ENCODE measurements around the gene TOR2A.

The TOR2A gene

GRCh38 chr9:127770583-127770904, 35.5 kb upstream of the TOR2A start:
- Histone ChIP-seq H3K79me2 (ENCODE audit: low read length) (peaks cover 31% of the 10 kb centered on the region), H3K36me3 (replicated peaks; ENCODE audit: low read depth, low read length) (peaks cover 66% of the 10 kb centered on the region), H3K27ac (ENCODE audit: low read length) (peak overlapping the region; percentile 21; the same call in 1 of the 2 replicates)

DNA sequence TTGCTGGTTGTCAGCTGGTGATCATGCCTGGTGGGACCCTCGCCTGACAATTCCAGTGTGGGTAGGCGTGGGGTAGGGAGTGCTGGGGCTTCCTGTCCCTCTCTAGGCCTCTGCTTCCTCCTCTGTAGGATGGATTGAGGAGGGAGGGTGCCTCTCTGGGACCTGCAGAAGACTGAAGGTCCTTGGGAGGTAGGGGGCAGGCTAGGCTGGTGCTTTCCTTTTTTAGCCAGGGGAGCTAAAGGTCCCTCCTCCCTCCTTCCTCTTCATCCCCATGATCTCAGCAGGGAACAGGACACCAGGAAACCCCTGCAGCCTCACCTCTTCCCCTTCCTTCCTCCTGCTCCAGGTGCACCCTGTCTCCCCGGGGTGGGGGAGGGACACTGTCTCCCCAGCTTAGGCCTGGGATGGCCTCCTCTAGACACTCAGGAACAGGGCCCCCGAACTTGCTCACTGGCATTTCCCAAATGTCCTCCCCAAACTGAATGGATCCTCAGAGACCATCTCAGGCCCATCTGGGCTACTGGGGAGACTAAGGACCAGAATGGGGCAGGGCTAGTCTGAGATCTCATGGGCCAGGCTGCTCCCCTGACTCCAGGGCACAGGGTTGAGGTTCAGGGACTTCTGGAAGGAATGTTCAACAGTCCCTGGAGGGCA, 35.0 kb upstream of the TOR2A start:
- Histone ChIP-seq H3K36me3 (replicated peaks; ENCODE audit: low read depth, low read length) (peaks cover 70% of the 10 kb centered on the region), H3K4me2 (ENCODE audit: low read length) (peak overlapping the region; percentile 90; the same call in 1 of the 2 replicates), H3K9me3 (ENCODE audit: insufficient read depth, low read length) (no peaks in the 10 kb centered on the region), H4K20me1 (ENCODE audit: insufficient read depth, low read length) (peaks cover 83% of the 10 kb centered on the region), H3K27me3 (ENCODE audit: low read depth, low read length) (no peaks in the 10 kb centered on the region), H3K4me3 (ENCODE audit: low read length) (peak overlapping the region; percentile 77; the same call in 1 of the 2 replicates), H3K79me2 (ENCODE audit: low read length) (peaks cover 29% of the 10 kb centered on the region), H2AFZ (ENCODE audit: low read depth, low read length) (no peak overlapping the region), H3K9ac (ENCODE audit: low read length) (no peak overlapping the region), H3K27ac (ENCODE audit: low read length) (no peak overlapping the region), H3K4me1 (ENCODE audit: low read length) (peaks cover 19% of the 10 kb centered on the region)
- no peak for TF ChIP-seq EZH2phosphoT487 (IDR thresholded peaks at IDR 0.05; ENCODE audit: low read depth)
- TF ChIP-seq CTCF (IDR thresholded peaks at IDR 0.05; ENCODE audit: low read depth, low read length) = no peak

More at GRCh38 chr9:127770583-127770904, 35.5 kb upstream of the TOR2A start:
- no peaks in the 10 kb centered on the region for H3K9me3 ChIP-seq (ENCODE audit: insufficient read depth, low read length)
- peak overlapping the region; percentile 14; the same call in 1 of the 2 replicates for H3K9ac ChIP-seq (ENCODE audit: low read length)
- H3K4me2 ChIP-seq (ENCODE audit: low read length) = peak overlapping the region; percentile 90
- peak overlapping the region; percentile 77 for H3K4me3 ChIP-seq (ENCODE audit: low read length)
- no peak for TF ChIP-seq EZH2phosphoT487 (IDR thresholded peaks at IDR 0.05; ENCODE audit: low read depth)
- no peak for TF ChIP-seq CTCF (IDR thresholded peaks at IDR 0.05; ENCODE audit: low read depth, low read length)
- no peaks in the 10 kb centered on the region for H3K27me3 ChIP-seq (ENCODE audit: low read depth, low read length)
- peaks cover 81% of the 10 kb centered on the region for H4K20me1 ChIP-seq (ENCODE audit: insufficient read depth, low read length)
- peaks cover 19% of the 10 kb centered on the region for H3K4me1 ChIP-seq (ENCODE audit: low read length)
- no peak overlapping the region for H2AFZ ChIP-seq (ENCODE audit: low read depth, low read length)

DNA sequence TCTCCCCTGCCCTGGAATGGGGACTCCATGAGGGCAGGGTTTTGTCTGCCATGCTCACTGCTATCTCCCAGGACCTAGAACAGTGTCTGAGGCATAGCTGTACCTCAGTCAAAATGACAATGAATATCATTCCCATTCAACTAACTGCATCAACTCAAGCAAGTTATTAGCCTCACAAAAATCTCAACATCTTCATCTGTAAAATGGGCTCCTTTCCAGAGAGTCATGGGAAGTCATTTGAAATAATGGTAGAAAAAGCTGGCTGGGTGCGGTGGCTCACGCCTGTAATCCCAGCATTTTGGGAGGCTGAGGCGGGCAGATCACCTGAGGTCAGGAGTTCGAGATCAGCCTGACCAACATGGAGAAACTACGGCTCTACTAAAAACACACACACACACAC, 34.0 kb upstream of the TOR2A start:
- Histone ChIP-seq H3K4me2 (ENCODE audit: low read length) (no peak overlapping the region), H3K27ac (ENCODE audit: low read length) (no peak overlapping the region), H3K27me3 (ENCODE audit: low read depth, low read length) (no peaks in the 10 kb centered on the region), H2AFZ (ENCODE audit: low read depth, low read length) (no peak overlapping the region), H3K9ac (ENCODE audit: low read length) (no peak overlapping the region), H4K20me1 (ENCODE audit: insufficient read depth, low read length) (peaks cover 77% of the 10 kb centered on the region), H3K9me3 (ENCODE audit: insufficient read depth, low read length) (no peaks in the 10 kb centered on the region), H3K4me1 (ENCODE audit: low read length) (peaks cover 18% of the 10 kb centered on the region), H3K36me3 (replicated peaks; ENCODE audit: low read depth, low read length) (peaks cover 65% of the 10 kb centered on the region), H3K4me3 (ENCODE audit: low read length) (no peak overlapping the region), H3K79me2 (ENCODE audit: low read length) (peaks cover 22% of the 10 kb centered on the region)
- TF ChIP-seq EZH2phosphoT487 (IDR thresholded peaks at IDR 0.05; ENCODE audit: low read depth) (no peak), CTCF (IDR thresholded peaks at IDR 0.05; ENCODE audit: low read depth, low read length) (no peak)

- H3K27ac ChIP-seq (ENCODE audit: low read length) = no peak overlapping the region
- H3K4me2 ChIP-seq (ENCODE audit: low read length) = no peak overlapping the region
- H3K4me1 ChIP-seq (ENCODE audit: low read length) = peaks cover 16% of the 10 kb centered on the region
- H3K27me3 ChIP-seq (ENCODE audit: low read depth, low read length) = no peaks in the 10 kb centered on the region
- H3K9ac ChIP-seq (ENCODE audit: low read length) = no peak overlapping the region
- H3K4me3 ChIP-seq (ENCODE audit: low read length) = no peak overlapping the region
- H3K79me2 ChIP-seq (ENCODE audit: low read length) = peaks cover 20% of the 10 kb centered on the region
- TF ChIP-seq EZH2phosphoT487 (IDR thresholded peaks at IDR 0.05; ENCODE audit: low read depth) = no peak
- TF ChIP-seq CTCF (IDR thresholded peaks at IDR 0.05; ENCODE audit: low read depth, low read length) = no peak
- H3K9me3 ChIP-seq (ENCODE audit: insufficient read depth, low read length) = no peaks in the 10 kb centered on the region
- H2AFZ ChIP-seq (ENCODE audit: low read depth, low read length) = no peak overlapping the region
- H3K36me3 ChIP-seq (replicated peaks; ENCODE audit: low read depth, low read length) = peaks cover 62% of the 10 kb centered on the region
- peaks cover 76% of the 10 kb centered on the region for H4K20me1 ChIP-seq (ENCODE audit: insufficient read depth, low read length)
These were observed 33.6 kb upstream of the TOR2A start for GRCh38 chr9:127768698-127769097.

All from OCI-LY3 (cell line).